ENCODE results near the gene PROS1.
"Not testable (repeated sequence)": the region's sequence is repeated elsewhere in the genome, so short reads cannot be mapped to it uniquely, and the experiment has no call there.

Gene PROS1

DNA sequence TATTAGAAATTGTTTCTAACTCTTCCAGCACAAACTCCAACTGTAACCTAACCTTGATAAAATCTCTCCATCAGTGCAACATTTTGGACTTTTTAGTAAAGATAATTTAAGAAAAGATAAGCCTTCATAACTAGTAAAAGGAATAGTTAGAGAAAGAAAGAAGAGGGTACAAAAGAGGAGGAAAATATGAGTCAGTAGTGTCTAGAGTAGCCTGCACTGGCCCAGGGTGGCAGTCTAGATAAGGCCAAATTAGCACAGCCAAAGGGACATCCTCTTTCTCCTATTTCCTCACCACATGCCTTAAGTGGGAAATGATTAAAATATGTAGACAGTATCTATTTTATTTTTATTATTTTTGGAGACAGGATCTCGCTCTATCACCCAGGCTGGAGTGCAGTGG lies 3.7 kb downstream of the PROS1 start:
- TF ChIP-seq CTCF (IDR thresholded peaks at IDR 0.05; ENCODE audit: low read length) (no peak), EZH2 (IDR thresholded peaks at IDR 0.05; ENCODE audit: borderline replicate concordance, low read length) (no peak)

DNA sequence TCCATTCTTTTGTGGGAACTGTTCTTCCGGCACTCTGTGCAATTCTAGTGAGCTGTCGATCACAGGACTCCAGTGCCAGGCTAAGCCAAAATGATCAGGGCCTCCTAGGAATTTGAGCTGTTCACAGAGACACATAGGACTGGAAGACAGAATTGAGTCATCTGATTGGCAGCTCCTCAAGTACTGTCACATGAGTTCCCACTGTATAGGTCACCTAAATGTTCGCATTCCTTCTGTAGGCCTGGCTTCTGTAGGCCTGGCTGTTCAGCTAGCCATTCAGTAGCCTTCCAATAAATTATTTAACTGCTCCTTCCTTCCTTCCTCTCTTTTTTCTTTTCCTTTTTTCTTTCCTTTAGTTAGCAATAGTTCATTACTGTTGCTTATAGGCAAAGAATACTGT lies 4.3 kb downstream of the PROS1 start:
- no peak overlapping the region for H3K27ac ChIP-seq (ENCODE audit: low read depth, low read length, poor library complexity, severe bottlenecking)
- H3K4me2 ChIP-seq (ENCODE audit: low read length), result no peak overlapping the region
- no peaks in the 10 kb centered on the region for H3K36me3 ChIP-seq (ENCODE audit: insufficient read depth, low read length)
- H3K9me2 ChIP-seq (ENCODE audit: low read depth, low read length), result no peaks in the 10 kb centered on the region
- no peak overlapping the region for H3K9ac ChIP-seq (ENCODE audit: low read length)
- no peak overlapping the region for H2AFZ ChIP-seq (ENCODE audit: low read length)
- TF ChIP-seq CTCF (IDR thresholded peaks at IDR 0.05; ENCODE audit: low read length), result no peak
- TF ChIP-seq EZH2 (IDR thresholded peaks at IDR 0.05; ENCODE audit: borderline replicate concordance, low read length), result no peak
- H3K4me1 ChIP-seq (ENCODE audit: insufficient read depth, low read length, severe bottlenecking), result peaks cover 6% of the 10 kb centered on the region
- H3K9me3 ChIP-seq (ENCODE audit: low read length), result no peaks in the 10 kb centered on the region
- H4K20me1 ChIP-seq (ENCODE audit: insufficient read depth, low read length), result no peaks in the 10 kb centered on the region
- H3K27me3 ChIP-seq (ENCODE audit: insufficient read depth, low read length), result no peaks in the 10 kb centered on the region
- no peaks in the 10 kb centered on the region for H3F3A ChIP-seq (ENCODE audit: insufficient read depth, low read length)
- H3K4me3 ChIP-seq (ENCODE audit: low read depth, low read length, poor library complexity, severe bottlenecking), result no peak overlapping the region
- no peaks in the 10 kb centered on the region for H3K79me2 ChIP-seq (ENCODE audit: insufficient read depth, low read length)

More for the DNA sequence above, 3.7 kb downstream of the PROS1 start:
- no peaks in the 10 kb centered on the region for H3K9me3 ChIP-seq (ENCODE audit: low read length)
- no peak overlapping the region for H3K4me2 ChIP-seq (ENCODE audit: low read length)
- H3K4me3 ChIP-seq (ENCODE audit: low read depth, low read length, poor library complexity, severe bottlenecking), result no peak overlapping the region
- no peaks in the 10 kb centered on the region for H3F3A ChIP-seq (ENCODE audit: insufficient read depth, low read length)
- no peak overlapping the region for H3K9ac ChIP-seq (ENCODE audit: low read length)
- no peak overlapping the region for H3K27ac ChIP-seq (ENCODE audit: low read depth, low read length, poor library complexity, severe bottlenecking)
- peaks cover 6% of the 10 kb centered on the region for H3K4me1 ChIP-seq (ENCODE audit: insufficient read depth, low read length, severe bottlenecking)
- no peaks in the 10 kb centered on the region for H3K9me2 ChIP-seq (ENCODE audit: low read depth, low read length)
- H2AFZ ChIP-seq (ENCODE audit: low read length), result no peak overlapping the region
- H4K20me1 ChIP-seq (ENCODE audit: insufficient read depth, low read length), result no peaks in the 10 kb centered on the region
- no peaks in the 10 kb centered on the region for H3K79me2 ChIP-seq (ENCODE audit: insufficient read depth, low read length)
- no peaks in the 10 kb centered on the region for H3K36me3 ChIP-seq (ENCODE audit: insufficient read depth, low read length)
- no peaks in the 10 kb centered on the region for H3K27me3 ChIP-seq (ENCODE audit: insufficient read depth, low read length)

DNA sequence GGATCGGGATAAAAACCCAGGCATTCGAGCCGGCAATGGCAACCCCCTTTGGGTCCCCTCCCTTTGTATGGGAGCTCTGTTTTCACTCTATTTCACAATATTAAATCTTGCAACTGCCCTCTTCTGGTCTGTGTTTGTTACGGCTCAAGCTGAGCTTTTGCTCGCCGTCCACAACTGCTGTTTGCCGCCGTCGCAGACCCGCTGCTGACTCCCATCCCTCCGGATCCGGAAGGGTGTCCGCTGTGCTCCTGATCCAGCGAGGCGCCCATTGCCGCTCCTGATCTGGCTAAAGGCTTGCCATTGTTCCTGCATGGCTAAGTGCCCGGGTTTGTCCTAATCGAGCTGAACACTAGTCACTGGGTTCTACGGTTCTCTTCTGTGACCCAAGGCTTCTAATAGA lies 8.6 kb downstream of the PROS1 start:
- not testable (repeated sequence) for H3K9ac ChIP-seq (ENCODE audit: low read length); H3K9me3 ChIP-seq (ENCODE audit: low read length); H3K9me2 ChIP-seq (ENCODE audit: low read depth, low read length); H4K20me1 ChIP-seq (ENCODE audit: insufficient read depth, low read length); H3K4me2 ChIP-seq (ENCODE audit: low read length); H3K36me3 ChIP-seq (ENCODE audit: insufficient read depth, low read length); H3K4me3 ChIP-seq (ENCODE audit: low read depth, low read length, poor library complexity, severe bottlenecking); H3K27ac ChIP-seq (ENCODE audit: low read depth, low read length, poor library complexity, severe bottlenecking); H3K79me2 ChIP-seq (ENCODE audit: insufficient read depth, low read length); H3K4me1 ChIP-seq (ENCODE audit: insufficient read depth, low read length, severe bottlenecking); H3F3A ChIP-seq (ENCODE audit: insufficient read depth, low read length); H2AFZ ChIP-seq (ENCODE audit: low read length); H3K27me3 ChIP-seq (ENCODE audit: insufficient read depth, low read length)

DNA sequence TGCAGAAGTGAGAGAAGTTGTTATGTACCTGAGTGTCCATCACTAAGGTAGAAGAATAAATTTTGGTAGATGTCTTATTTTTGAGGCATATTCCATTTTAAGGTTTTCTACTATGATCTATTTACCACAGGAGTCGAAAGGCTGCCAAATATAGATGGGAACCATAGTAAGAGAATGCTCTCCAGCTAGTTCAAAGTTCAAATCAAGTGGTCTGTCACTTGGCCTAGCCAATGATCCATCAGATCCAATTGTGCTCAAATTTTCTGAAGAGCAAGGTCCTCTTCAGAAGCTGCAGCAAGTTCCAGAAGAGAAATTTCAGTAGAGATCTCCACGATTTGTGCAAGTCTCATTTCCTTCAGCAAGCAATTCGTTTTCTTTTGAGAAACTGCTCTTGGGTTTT lies 10.9 kb downstream of the PROS1 start:
- H3K9me2 ChIP-seq (ENCODE audit: low read depth, low read length), result no peaks in the 10 kb centered on the region
- no peak overlapping the region for H3K4me2 ChIP-seq (ENCODE audit: low read length)
- no peaks in the 10 kb centered on the region for H3F3A ChIP-seq (ENCODE audit: insufficient read depth, low read length)
- no peak overlapping the region for H3K27ac ChIP-seq (ENCODE audit: low read depth, low read length, poor library complexity, severe bottlenecking)
- H3K4me3 ChIP-seq (ENCODE audit: low read depth, low read length, poor library complexity, severe bottlenecking), result no peak overlapping the region
- no peaks in the 10 kb centered on the region for H3K27me3 ChIP-seq (ENCODE audit: insufficient read depth, low read length)
- H3K79me2 ChIP-seq (ENCODE audit: insufficient read depth, low read length), result no peaks in the 10 kb centered on the region
- no peaks in the 10 kb centered on the region for H3K4me1 ChIP-seq (ENCODE audit: insufficient read depth, low read length, severe bottlenecking)
- no peak for TF ChIP-seq EZH2 (IDR thresholded peaks at IDR 0.05; ENCODE audit: borderline replicate concordance, low read length)
- no peak for TF ChIP-seq CTCF (IDR thresholded peaks at IDR 0.05; ENCODE audit: low read length)
- H3K9me3 ChIP-seq (ENCODE audit: low read length), result no peaks in the 10 kb centered on the region
- H3K36me3 ChIP-seq (ENCODE audit: insufficient read depth, low read length), result no peaks in the 10 kb centered on the region
- H4K20me1 ChIP-seq (ENCODE audit: insufficient read depth, low read length), result no peaks in the 10 kb centered on the region
- H3K9ac ChIP-seq (ENCODE audit: low read length), result no peak overlapping the region
- no peak overlapping the region for H2AFZ ChIP-seq (ENCODE audit: low read length)
